Activated CD4-positive, alpha-beta memory T cell treated with anti-CD3 and anti-CD28 coated beads for 36 hours (primary cell): ENCODE measurements around the gene CDC14B. TPM values are rescaled to one million over a fixed set of nuclear protein-coding genes. Genes with fewer than 3 reads are reported as not detected.
"Not testable (repeated sequence)": the region's sequence is repeated elsewhere in the genome, so short reads cannot be mapped to it uniquely, and the experiment has no call there.

Experiments
- CTCF ChIA-PET: fragments of 350-600 bp; sonication (Branson Sonifier 250); formaldehyde crosslinking; loops from one replicate; lab custom pipeline; 2021; ENCODE audit warnings: antibody characterized with exemption, inconsistent platforms; lab: Charles Lee
- POLR2A ChIA-PET: fragments of 350-600 bp; sonication (Branson Sonifier 250); formaldehyde crosslinking; loops from one replicate; lab custom pipeline; 2021; ENCODE audit warnings: antibody characterized with exemption; lab: Charles Lee
- DNase-seq: peaks from one replicate; pipeline ENCODE4 v3.0.0-alpha.2; 2020
- H3K27ac Mint-ChIP-seq: one replicate; pipeline ENCODE4 v1.8.0; 2021; ENCODE audit warnings: mixed read lengths
- H3K27me3 Mint-ChIP-seq: one replicate; pipeline ENCODE4 v1.8.0; 2021; ENCODE audit warnings: mixed read lengths
- H3K36me3 Mint-ChIP-seq: one replicate; pipeline ENCODE4 v1.8.0; 2021; ENCODE audit warnings: mixed read lengths
- H3K4me1 Mint-ChIP-seq: one replicate; pipeline ENCODE4 v1.8.0; 2021; ENCODE audit warnings: low read depth, mixed read lengths
- H3K4me3 Mint-ChIP-seq: one replicate; pipeline ENCODE4 v1.8.0; 2021; ENCODE audit warnings: mild to moderate bottlenecking, mixed read lengths
- H3K9me3 Mint-ChIP-seq: one replicate; pipeline ENCODE4 v1.8.0; 2021; ENCODE audit warnings: mixed read lengths
- intact Hi-C: fragments of 100-400 bp; cut with micrococcal nuclease; formaldehyde crosslinking; loops from one replicate; pipeline ENCODE4 v1.15.1; 2023
- total RNA-seq, 2 experiments: library from RNA; stranded (reverse); gene quantifications; one replicate each; pipeline ENCODE4 v1.2.3, GENCODE V29; 2021

CDC14B gene
- total RNA-seq, 2 experiments from 2014 or later, result 2.3 to 2.8 TPM

- Mint-ChIP-seq H3K9me3 (no peaks in the 10 kb centered on the region), H3K4me1 (no peaks in the 10 kb centered on the region), H3K27ac (no peak overlapping the region), H3K4me3 (no peak overlapping the region), H3K27me3 (no peaks in the 10 kb centered on the region), H3K36me3 (no peaks in the 10 kb centered on the region)
- intact Hi-C loops, result no loop called here
- CTCF ChIA-PET, result no interaction called here
- DNase-seq, result no peak
- POLR2A ChIA-PET, result no interaction called here
Observed at GRCh38 chr9:96503918-96504317, 115.7 kb downstream of the CDC14B start.

GRCh38 chr9:96503374-96503748, 116.3 kb downstream of the CDC14B start:
- POLR2A ChIA-PET, DNase-seq, H3K27me3 Mint-ChIP-seq, H3K4me3 Mint-ChIP-seq, CTCF ChIA-PET, H3K9me3 Mint-ChIP-seq, H3K36me3 Mint-ChIP-seq, H3K27ac Mint-ChIP-seq, H3K4me1 Mint-ChIP-seq, intact Hi-C loops: not testable (repeated sequence)

- no peaks in the 10 kb centered on the region for H3K27me3 Mint-ChIP-seq
- POLR2A ChIA-PET, result no interaction called here
- CTCF ChIA-PET, result no interaction called here
- H3K27ac Mint-ChIP-seq, result no peak overlapping the region
- no peaks in the 10 kb centered on the region for H3K36me3 Mint-ChIP-seq
- no peaks in the 10 kb centered on the region for H3K4me1 Mint-ChIP-seq
- H3K4me3 Mint-ChIP-seq, result no peak overlapping the region
- no peak for DNase-seq
- H3K9me3 Mint-ChIP-seq, result no peaks in the 10 kb centered on the region
- intact Hi-C loops, result no loop called here
Observed at GRCh38 chr9:96502539-96503373, 116.9 kb downstream of the CDC14B start.

- CTCF ChIA-PET, result interaction anchor here (0.6 kb wide), 1 partner anchor 60 kb away, joined by 3 read pairs; no protein-coding TSS in a partner anchor
- Mint-ChIP-seq H3K27me3 (no peaks in the 10 kb centered on the region), H3K9me3 (no peaks in the 10 kb centered on the region), H3K36me3 (no peaks in the 10 kb centered on the region), H3K27ac (no peak overlapping the region), H3K4me1 (no peaks in the 10 kb centered on the region), H3K4me3 (no peak overlapping the region)
- intact Hi-C loops, result no loop called here
- no peak for DNase-seq
- POLR2A ChIA-PET, result no interaction called here
Observed at GRCh38 chr9:96501633-96502538, 117.8 kb downstream of the CDC14B start.

GRCh38 chr9:96500696-96501632, 118.7 kb downstream of the CDC14B start:
- Mint-ChIP-seq H3K9me3 (no peaks in the 10 kb centered on the region), H3K27ac (no peak overlapping the region), H3K4me3 (no peak overlapping the region), H3K36me3 (no peaks in the 10 kb centered on the region), H3K27me3 (no peaks in the 10 kb centered on the region), H3K4me1 (no peaks in the 10 kb centered on the region)
- ChIA-PET POLR2A (no interaction called here), CTCF (interaction anchor here (0.6 kb wide), 1 partner anchor 59 kb away, joined by 3 read pairs; no protein-coding TSS in a partner anchor)
- no peak for DNase-seq
- intact Hi-C loops, result no loop called here

- ChIA-PET CTCF (no interaction called here), POLR2A (no interaction called here)
- H3K9me3 Mint-ChIP-seq, result no peaks in the 10 kb centered on the region
- no peaks in the 10 kb centered on the region for H3K4me1 Mint-ChIP-seq
- intact Hi-C loops, result no loop called here
- H3K27me3 Mint-ChIP-seq, result no peaks in the 10 kb centered on the region
- no peak for DNase-seq
- H3K27ac Mint-ChIP-seq, result no peak overlapping the region
- no peak overlapping the region for H3K4me3 Mint-ChIP-seq
- no peaks in the 10 kb centered on the region for H3K36me3 Mint-ChIP-seq
Observed at GRCh38 chr9:96499257-96499656, 120.4 kb downstream of the CDC14B start.

GRCh38 chr9:96498796-96499195, 120.8 kb downstream of the CDC14B start:
- intact Hi-C loops, result no loop called here
- H3K27me3 Mint-ChIP-seq, result no peaks in the 10 kb centered on the region
- no peaks in the 10 kb centered on the region for H3K4me1 Mint-ChIP-seq
- CTCF ChIA-PET, result no interaction called here
- H3K27ac Mint-ChIP-seq, result no peak overlapping the region
- H3K36me3 Mint-ChIP-seq, result no peaks in the 10 kb centered on the region
- no peak for DNase-seq
- H3K4me3 Mint-ChIP-seq, result no peak overlapping the region
- no peaks in the 10 kb centered on the region for H3K9me3 Mint-ChIP-seq
- POLR2A ChIA-PET, result no interaction called here

- Mint-ChIP-seq H3K4me3 (no peak overlapping the region), H3K27me3 (no peaks in the 10 kb centered on the region), H3K4me1 (no peaks in the 10 kb centered on the region), H3K9me3 (no peaks in the 10 kb centered on the region), H3K27ac (no peak overlapping the region), H3K36me3 (no peaks in the 10 kb centered on the region)
- intact Hi-C loops, result no loop called here
- DNase-seq, result no peak
- ChIA-PET POLR2A (no interaction called here), CTCF (interaction anchor here (1.2 kb wide), 1 partner anchor 55 kb away, joined by 3 read pairs; no protein-coding TSS in a partner anchor)
Observed at GRCh38 chr9:96497117-96497399, 122.6 kb downstream of the CDC14B start.

- Mint-ChIP-seq H3K27me3 (no peaks in the 10 kb centered on the region), H3K4me1 (peaks cover 5% of the 10 kb centered on the region), H3K27ac (no peak overlapping the region), H3K9me3 (no peaks in the 10 kb centered on the region), H3K36me3 (peaks cover 2% of the 10 kb centered on the region), H3K4me3 (no peak overlapping the region)
- ChIA-PET POLR2A (no interaction called here), CTCF (interaction anchor here (1.4 kb wide), 1 partner anchor 70 kb away, joined by 3 read pairs; no protein-coding TSS in a partner anchor)
- DNase-seq, result no peak
- intact Hi-C loops, result no loop called here
Observed at GRCh38 chr9:96496368-96497116, 123.1 kb downstream of the CDC14B start.

GRCh38 chr9:96495341-96495740, 124.3 kb downstream of the CDC14B start:
- no peak for DNase-seq
- ChIA-PET POLR2A (no interaction called here), CTCF (interaction anchor here (1.4 kb wide), 1 partner anchor 71 kb away, joined by 3 read pairs; no protein-coding TSS in a partner anchor)
- peaks cover 8% of the 10 kb centered on the region for H3K36me3 Mint-ChIP-seq
- no peak overlapping the region for H3K4me3 Mint-ChIP-seq
- no peaks in the 10 kb centered on the region for H3K27me3 Mint-ChIP-seq
- intact Hi-C loops, result no loop called here
- H3K27ac Mint-ChIP-seq, result no peak overlapping the region
- no peaks in the 10 kb centered on the region for H3K9me3 Mint-ChIP-seq
- peaks cover 13% of the 10 kb centered on the region for H3K4me1 Mint-ChIP-seq

- intact Hi-C loops, result no loop called here
- H3K36me3 Mint-ChIP-seq, result peaks cover 18% of the 10 kb centered on the region
Observed at GRCh38 chr9:96494215-96494800, 125.3 kb downstream of the CDC14B start.

More at GRCh38 chr9:96494215-96494800, 125.3 kb downstream of the CDC14B start:
- H3K9me3 Mint-ChIP-seq, result no peaks in the 10 kb centered on the region
- ChIA-PET POLR2A (no interaction called here), CTCF (no interaction called here)
- no peak overlapping the region for H3K4me3 Mint-ChIP-seq
- peaks cover 13% of the 10 kb centered on the region for H3K4me1 Mint-ChIP-seq
- no peak overlapping the region for H3K27ac Mint-ChIP-seq
- DNase-seq, result no peak
- H3K27me3 Mint-ChIP-seq, result no peaks in the 10 kb centered on the region
